GM18505 (cell line): Measurements from ENCODE around the gene RNF145.
"Not testable (repeated sequence)": the region's sequence is repeated elsewhere in the genome, so short reads cannot be mapped to it uniquely, and the experiment has no call there.

Experiments used
- ATAC-seq: cut with Tn5 transposase; IDR thresholded peaks from one replicate; pipeline ENCODE4 v1.9.1; 2021; ENCODE audit not compliant: unreplicated experiment
- POLR2A ChIP-seq: IDR thresholded peaks from 4 replicates; pipeline ENCODE4 v1.6.1; 2011; ENCODE audit warnings: borderline replicate concordance; ENCODE audit not compliant: insufficient read depth, insufficient read length; ENCODE audit errors: extremely low read depth

The RNF145 gene, protein sequence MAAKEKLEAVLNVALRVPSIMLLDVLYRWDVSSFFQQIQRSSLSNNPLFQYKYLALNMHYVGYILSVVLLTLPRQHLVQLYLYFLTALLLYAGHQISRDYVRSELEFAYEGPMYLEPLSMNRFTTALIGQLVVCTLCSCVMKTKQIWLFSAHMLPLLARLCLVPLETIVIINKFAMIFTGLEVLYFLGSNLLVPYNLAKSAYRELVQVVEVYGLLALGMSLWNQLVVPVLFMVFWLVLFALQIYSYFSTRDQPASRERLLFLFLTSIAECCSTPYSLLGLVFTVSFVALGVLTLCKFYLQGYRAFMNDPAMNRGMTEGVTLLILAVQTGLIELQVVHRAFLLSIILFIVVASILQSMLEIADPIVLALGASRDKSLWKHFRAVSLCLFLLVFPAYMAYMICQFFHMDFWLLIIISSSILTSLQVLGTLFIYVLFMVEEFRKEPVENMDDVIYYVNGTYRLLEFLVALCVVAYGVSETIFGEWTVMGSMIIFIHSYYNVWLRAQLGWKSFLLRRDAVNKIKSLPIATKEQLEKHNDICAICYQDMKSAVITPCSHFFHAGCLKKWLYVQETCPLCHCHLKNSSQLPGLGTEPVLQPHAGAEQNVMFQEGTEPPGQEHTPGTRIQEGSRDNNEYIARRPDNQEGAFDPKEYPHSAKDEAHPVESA

DNA sequence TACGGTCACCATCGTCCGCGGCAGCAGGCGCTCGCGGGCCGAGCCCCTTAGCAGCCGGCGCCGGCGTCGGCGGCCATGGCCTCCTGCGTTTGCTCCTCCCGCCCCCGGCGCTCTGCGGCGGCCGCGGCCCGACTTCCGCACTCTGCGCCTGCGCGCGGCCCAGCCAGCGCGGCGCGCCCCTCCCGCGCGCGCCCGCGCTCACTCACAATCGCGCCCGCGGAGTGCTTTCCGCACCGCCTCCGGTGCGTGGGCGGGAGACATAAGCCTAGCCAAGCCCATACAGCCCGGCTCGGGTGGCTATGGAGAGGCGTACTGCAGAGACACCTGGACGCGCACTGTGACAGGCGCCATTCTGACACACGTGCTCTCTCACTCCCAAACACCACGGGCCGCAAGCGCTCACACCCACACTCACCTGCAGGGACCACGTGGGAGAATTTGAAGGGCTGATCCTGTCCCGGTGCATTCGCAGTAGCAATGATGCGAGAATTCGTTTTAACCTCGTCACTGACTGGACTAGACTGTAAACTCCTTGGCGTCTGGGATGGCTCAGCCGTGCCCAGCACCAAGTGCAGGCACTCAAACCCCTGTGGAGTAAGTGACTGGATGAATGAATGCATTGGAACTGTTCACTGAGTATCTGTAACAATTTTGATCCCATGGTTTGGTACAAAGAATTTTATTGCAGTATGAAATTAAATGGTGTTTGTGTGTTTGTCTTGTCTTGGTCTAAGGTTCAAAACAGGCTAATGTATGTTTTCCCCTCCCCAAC is at the start of gene RNF145:
RNF145 (minus strand) TSS at position 116 of the 772 bp plus-strand sequence. CDS start 5,936 bp downstream, outside the sequence.
- peak; percentile 74 for TF ChIP-seq POLR2A
- ATAC-seq, result peak; percentile 73

DNA sequence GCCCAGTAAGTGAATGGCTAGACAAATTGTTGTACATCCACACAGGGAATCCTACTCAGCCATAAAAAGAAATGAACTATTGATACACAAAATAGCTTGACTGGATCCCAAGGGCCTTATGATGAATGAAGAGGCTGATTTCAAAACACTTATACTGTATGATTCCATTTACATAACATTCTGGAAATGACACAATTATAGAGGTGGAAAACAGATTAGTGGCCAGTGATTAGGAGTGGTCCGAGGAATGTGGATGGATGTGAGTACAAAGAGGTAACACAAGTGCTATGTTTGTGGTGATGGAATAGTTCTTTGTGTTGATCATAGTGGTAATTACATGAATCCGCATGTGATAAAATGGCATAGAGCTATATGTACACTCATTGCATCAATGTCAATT is 49.0 kb upstream of the RNF145 start:
- no peak for ATAC-seq

DNA sequence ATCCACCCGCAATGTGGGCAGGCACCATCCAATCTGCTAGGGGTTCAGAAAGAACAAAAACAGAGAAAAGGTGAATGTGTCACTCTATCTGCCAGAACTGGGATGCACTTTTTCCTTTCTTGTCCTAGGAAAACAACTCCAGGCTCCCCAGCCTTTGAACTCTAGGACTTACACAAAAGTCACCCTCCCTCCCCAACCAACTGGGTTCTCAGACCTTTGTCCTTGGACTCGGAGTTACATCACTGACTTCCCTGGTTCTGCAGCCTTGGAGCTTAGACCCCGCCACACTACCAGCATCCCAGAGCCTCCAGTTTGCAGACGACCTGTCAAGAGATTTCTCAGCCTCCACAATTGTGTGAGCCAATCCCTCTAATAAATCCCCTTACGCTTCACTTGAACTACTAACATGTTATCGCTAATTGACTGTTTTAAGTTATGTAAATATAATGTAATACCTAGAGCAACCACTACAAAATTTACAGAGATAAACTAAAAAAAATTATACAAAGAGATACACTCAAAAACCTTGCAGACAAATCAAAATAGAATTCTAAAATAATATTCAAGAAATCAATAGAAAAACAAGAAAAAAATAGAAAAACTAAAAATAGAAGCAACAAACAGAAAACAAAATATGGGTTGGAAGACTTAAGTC is 48.4 kb upstream of the RNF145 start:
- no peak for ATAC-seq
- no peak for TF ChIP-seq POLR2A

More for the DNA sequence above, 49.0 kb upstream of the RNF145 start:
- TF ChIP-seq POLR2A, result no peak

DNA sequence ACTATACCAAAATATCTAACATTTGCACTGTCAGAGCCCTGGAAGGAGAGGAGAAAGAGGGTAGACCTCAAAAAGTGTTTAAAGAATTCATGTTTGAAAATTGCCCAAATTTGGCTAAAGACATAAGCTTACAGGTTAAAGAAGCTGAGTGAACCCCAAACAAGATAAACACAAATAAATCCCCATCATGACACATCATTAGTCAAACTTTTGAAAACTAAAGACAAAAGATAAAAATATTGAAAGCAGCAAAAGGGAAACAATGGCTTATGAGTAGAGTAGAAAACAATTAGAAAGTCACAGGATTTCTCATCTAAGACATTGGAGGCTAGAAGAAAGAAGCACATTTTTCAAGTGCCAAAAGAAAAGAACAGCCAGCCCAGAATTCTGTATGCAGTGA is 47.7 kb upstream of the RNF145 start:
- no peak for ATAC-seq

DNA sequence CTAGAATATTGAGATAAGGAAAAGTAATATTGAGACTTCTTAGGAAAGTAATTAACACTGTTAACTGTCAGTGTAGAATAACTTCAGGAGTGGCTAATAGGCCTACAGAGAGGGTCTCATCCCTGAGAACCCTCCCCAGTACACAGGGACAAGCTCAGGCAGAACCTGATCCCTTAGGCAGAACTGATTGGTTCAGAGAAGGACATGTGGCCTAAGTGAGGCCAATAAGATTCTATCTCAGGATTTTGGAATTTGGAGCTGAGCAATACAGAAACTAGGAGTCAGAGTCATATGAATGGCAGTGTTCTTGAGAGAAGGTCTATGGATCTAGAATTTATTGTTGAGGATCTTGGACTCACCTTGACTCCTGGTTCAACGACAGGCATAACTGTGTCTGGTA is 42.8 kb upstream of the RNF145 start:
- no peak for ATAC-seq
- no peak for TF ChIP-seq POLR2A

More for the DNA sequence above, 47.7 kb upstream of the RNF145 start:
- TF ChIP-seq POLR2A, result no peak

DNA sequence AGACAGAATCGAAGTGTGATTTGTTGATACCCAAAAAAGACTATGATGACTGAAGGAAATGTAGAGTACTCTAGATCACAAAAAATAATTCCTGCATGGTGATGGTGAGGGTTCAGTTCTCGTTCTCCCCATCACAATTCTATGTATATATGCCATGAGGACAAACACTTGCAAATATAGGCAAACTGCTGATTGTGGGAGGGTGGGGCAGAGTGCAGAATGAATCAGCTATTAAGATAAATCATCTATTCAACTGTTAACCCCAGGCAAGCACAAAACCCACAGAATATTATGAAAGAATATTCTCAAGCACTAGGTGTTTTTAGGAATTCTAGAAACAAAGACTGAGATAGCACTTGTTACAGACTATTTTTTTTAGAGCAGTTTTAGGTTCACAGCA is 39.8 kb upstream of the RNF145 start:
- TF ChIP-seq POLR2A, result no peak
- ATAC-seq, result no peak

DNA sequence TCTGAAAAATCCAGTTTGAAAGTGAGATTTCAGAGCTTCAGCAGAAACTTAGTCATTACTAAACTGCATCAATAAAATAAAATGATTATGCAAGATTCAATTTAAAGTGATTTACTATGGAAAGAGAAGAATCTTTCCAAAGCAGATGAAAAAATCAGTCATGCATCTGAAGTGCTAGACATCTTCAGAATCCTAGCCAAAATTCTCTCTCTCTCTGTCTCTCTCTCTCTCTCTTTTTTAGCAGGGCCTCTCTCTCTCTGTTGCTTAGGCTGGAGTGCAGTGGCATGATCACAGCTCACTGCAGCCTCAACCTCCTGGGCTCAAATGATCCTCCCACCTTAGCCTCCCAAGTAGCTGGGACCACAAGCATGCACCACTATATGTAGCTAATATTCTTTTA is 35.5 kb upstream of the RNF145 start:
- TF ChIP-seq POLR2A, result no peak
- no peak for ATAC-seq

DNA sequence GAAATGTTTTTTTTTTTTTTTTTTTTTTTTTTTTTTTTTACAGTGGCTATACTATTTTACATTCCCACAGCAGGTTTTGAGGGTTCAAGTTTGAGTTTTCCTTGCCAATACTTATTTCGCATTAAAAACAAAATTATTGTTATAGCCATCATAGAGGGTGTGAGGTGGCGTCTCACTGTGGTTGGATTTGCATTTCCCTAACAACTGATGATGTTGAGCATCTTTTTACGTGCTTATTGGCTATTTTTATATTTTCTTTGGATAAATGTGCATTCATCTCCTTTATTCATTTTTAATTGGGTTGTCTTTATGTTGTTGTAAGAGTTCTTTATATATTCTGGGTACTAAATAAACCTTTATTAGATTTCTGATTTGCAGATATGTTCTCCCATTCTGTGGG is 34.8 kb upstream of the RNF145 start:
- no peak for ATAC-seq
- no peak for TF ChIP-seq POLR2A

DNA sequence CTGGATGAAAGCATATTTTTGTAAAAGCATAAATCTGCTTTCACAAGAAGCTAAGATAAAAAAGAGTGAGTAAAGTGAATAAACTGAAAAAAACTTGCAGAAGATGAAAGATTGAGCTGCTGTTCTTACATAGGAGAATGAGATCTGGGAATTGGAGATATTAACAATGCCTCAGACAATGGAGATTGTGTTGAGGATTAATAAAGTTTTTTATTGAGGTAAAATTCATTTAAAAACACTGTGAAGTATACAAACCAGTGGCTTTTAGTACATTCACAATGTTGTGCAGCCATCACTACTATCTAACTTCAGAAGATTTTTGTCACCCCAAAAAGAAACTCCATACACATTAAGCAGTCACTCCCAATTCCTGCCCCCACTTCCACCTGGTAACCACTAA is 34.0 kb upstream of the RNF145 start:
- ATAC-seq, result no peak

DNA sequence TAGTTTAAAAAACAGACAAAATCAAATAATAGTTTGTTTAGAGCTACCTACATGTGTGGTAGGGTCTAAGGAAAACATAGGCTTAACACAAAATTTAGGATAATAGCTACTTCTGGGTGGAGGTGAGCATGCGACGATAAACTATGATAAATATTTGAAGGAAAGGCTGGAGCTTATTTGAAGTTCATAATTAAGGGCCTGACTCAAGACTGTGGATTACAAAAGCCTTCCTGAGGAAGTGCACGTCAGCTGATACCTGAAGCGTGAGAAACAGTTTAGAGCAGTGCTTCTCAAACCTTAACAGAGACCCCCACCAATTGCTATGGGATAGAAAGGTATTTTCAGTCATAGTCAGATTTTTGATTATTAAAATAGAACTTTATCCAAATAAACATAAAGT is 33.3 kb upstream of the RNF145 start:
- no peak for ATAC-seq
- no peak for TF ChIP-seq POLR2A

More for the DNA sequence above, 34.0 kb upstream of the RNF145 start:
- no peak for TF ChIP-seq POLR2A

DNA sequence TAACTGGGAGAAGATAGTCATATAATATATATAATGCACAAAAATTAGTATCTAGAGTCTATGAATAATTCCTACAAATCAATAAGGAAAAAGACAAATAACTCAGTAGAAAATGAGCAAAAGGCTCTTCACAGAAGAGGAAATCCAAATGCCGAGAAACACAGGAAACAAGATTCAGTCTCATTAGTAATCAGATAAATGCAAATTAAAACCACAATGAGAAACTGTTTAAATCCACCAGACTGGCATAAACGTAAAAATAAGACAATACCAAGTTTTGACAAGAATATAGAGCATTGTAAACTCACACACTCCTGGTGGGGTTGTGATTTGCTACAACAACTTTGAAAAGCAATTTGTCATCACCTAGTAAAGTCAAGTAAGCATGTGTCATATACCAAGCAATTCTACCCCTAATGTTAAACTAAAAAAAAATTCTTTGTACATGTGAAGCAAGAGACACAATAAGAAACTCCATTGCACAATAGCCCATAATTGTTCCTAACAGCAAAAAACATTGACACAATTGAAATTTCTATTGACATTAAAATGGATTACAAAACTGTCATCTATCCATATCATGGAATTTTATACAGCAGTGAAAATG is 32.7 kb upstream of the RNF145 start:
- TF ChIP-seq POLR2A, result no peak
- no peak for ATAC-seq

DNA sequence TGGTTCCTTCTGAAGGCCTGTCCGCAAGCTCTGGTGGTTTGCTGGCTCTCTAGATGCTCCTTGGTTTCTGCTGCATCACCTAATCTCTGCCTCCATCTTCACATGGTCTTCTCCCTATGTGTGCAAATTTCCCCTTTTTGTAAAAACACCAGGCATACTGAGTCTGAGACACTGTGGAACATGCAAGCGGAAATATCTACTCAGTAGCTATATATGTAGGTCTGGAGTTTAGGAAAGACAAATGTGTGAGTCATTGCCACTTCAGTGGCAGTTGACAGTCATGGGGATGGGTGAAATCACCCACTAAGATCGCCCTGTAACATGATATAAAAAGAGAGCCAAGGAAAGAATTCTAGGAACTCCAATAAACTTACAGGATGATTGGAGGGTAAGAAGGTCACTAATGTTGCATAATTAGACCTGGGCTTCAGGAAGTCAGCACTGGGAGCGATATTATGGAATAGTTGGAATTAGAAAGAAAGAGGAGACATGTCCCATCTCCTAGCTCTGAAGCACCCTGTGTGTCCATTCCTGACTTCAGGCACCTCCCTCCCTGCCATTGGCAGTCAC is 31.0 kb upstream of the RNF145 start:
- no peak for ATAC-seq
- no peak for TF ChIP-seq POLR2A

DNA sequence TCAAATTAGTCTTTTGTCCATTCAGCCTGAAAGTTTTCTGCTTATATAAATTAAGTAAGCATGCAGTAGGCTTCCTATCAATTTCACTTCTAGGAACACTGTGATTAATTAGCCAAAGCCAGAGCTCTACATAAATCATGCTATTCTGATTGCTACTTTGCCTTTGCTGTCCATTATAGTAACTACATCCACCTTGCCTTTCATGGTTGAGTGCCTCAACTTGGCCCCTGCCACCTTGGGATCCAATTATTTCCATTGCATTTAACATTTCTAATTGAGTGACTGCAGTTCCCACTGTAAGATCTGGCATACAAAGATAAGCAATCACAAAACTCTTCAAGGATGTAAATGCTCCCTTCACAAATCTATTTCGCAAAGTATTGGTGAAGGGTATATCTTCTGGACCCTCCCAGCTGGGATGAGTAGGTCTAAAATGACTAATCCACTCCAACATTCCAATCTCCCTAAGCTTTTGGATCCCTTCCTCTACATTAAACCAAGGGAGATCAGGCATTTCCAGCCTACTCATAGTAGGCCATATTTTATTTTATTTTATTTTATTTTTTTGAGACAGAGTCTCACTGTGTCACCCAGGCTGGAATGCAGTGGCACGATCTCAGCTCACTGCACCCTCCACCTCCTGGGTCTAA is 26.6 kb upstream of the RNF145 start:
- ATAC-seq, result not testable (repeated sequence)
